GM10847 (cell line): Measurements from ENCODE around the gene SP6.

Experiments used
- POLR2A ChIP-seq: IDR thresholded peaks from 2 replicates; pipeline ENCODE4 v1.6.1; 2011; ENCODE audit not compliant: insufficient read length; ENCODE audit errors: extremely low read depth

The SP6 gene

GRCh38 chr17:47884427-47884740 lies 33.4 kb upstream of the SP6 start:
- no peak for TF ChIP-seq POLR2A

GRCh38 chr17:47883589-47884426 lies 32.8 kb upstream of the SP6 start:
- TF ChIP-seq POLR2A: no peak

- no peak for TF ChIP-seq POLR2A
These were observed 32.0 kb upstream of the SP6 start for GRCh38 chr17:47882695-47883588.

GRCh38 chr17:47882247-47882646 lies 31.3 kb upstream of the SP6 start:
- no peak for TF ChIP-seq POLR2A

- no peak for TF ChIP-seq POLR2A
These were observed 29.0 kb upstream of the SP6 start for GRCh38 chr17:47879776-47880454.

GRCh38 chr17:47879028-47879585 lies 28.1 kb upstream of the SP6 start:
- no peak for TF ChIP-seq POLR2A

GRCh38 chr17:47878203-47879027 lies 27.5 kb upstream of the SP6 start:
- TF ChIP-seq POLR2A: no peak

- TF ChIP-seq POLR2A: no peak
These were observed 26.5 kb upstream of the SP6 start for GRCh38 chr17:47877368-47878034.

- no peak for TF ChIP-seq POLR2A
These were observed 24.3 kb upstream of the SP6 start for GRCh38 chr17:47875011-47875985.

- no peak for TF ChIP-seq POLR2A
These were observed 22.5 kb upstream of the SP6 start for GRCh38 chr17:47873200-47874090.

GRCh38 chr17:47872651-47873161 lies 21.7 kb upstream of the SP6 start:
- no peak for TF ChIP-seq POLR2A
